ENCODE data around the gene SHISA6. TPM values are rescaled to one million over a fixed set of nuclear protein-coding genes. Genes with fewer than 3 reads are reported as not detected.

Gene SHISA6
- polyA plus RNA-seq, 1 of the 3 experiments (the other 2 are of a cell fraction) = not detected

GRCh38 chr17:11205659-11206058, 35.4 kb upstream of the SHISA6 start:
- no peak overlapping the region for H3K9ac ChIP-seq
- no peaks in the 10 kb centered on the region for H3K9me2 ChIP-seq
- no peaks in the 10 kb centered on the region for H3K79me2 ChIP-seq (ENCODE audit: insufficient read depth)
- 33% methylated on average over 6 of the region's 6 CpGs for WGBS (ENCODE audit: low lambda C conversion rate)
- POLR2A ChIA-PET = no interaction called here
- no peak overlapping the region for H2AFZ ChIP-seq (ENCODE audit: low read depth)
- H3K27me3 ChIP-seq (ENCODE audit: insufficient read depth) = no peaks in the 10 kb centered on the region
- H3K4me3 ChIP-seq (ENCODE audit: low read depth in 2 of 2, low read length in 1 of 2) = no peak overlapping the region
- no peaks in the 10 kb centered on the region for H3K4me1 ChIP-seq (ENCODE audit: control insufficient read depth in 1 of 2, insufficient read depth in 2 of 2, low read depth in 1 of 2, low read length in 1 of 2)
- H3K9me3 ChIP-seq = no peaks in the 10 kb centered on the region
- no peak for DNase-seq
- no peaks in the 10 kb centered on the region for H3K36me3 ChIP-seq (replicated peaks in 1 of 2; ENCODE audit: control insufficient read depth in 1 of 2, insufficient read depth in 2 of 2, low read length in 1 of 2)
- no peak overlapping the region for H3K27ac ChIP-seq (ENCODE audit: low read depth in 2 of 2, low read length in 1 of 2)
- CTCF ChIA-PET = interaction anchor here (0.9 kb wide), 1 partner anchor 330 kb away, joined by 3 read pairs; no protein-coding TSS in a partner anchor
- H4K20me1 ChIP-seq (ENCODE audit: insufficient read depth) = no peaks in the 10 kb centered on the region
- H3F3A ChIP-seq (replicated peaks; ENCODE audit: insufficient read depth) = no peaks in the 10 kb centered on the region
- no peak for TF ChIP-seq CHD2 (IDR thresholded peaks at IDR 0.05; ENCODE audit: low read length, partially characterized antibody)
- TF ChIP-seq RXRA (IDR thresholded peaks at IDR 0.05; ENCODE audit: borderline replicate concordance, low read depth) = no peak
- no peak for TF ChIP-seq USF1 (IDR thresholded peaks at IDR 0.05; ENCODE audit: borderline replicate concordance, low read depth)
- H3K4me2 ChIP-seq = no peak overlapping the region

- TF ChIP-seq JUND (IDR thresholded peaks at IDR 0.05) = no peak
- CTCF ChIA-PET = no interaction called here
- Histone ChIP-seq H2AFZ (ENCODE audit: low read depth) (no peak overlapping the region), H3K9ac (no peak overlapping the region), H3K4me2 (no peak overlapping the region), H3K36me3 (replicated peaks in 1 of 2; ENCODE audit: control insufficient read depth in 1 of 2, insufficient read depth in 2 of 2, low read length in 1 of 2) (no peaks in the 10 kb centered on the region), H3K27ac (ENCODE audit: low read depth in 2 of 2, low read length in 1 of 2) (no peak overlapping the region), H3K27me3 (ENCODE audit: insufficient read depth) (no peaks in the 10 kb centered on the region), H3K4me3 (ENCODE audit: low read depth in 2 of 2, low read length in 1 of 2) (no peak overlapping the region), H3K9me2 (no peaks in the 10 kb centered on the region), H4K20me1 (ENCODE audit: insufficient read depth) (no peaks in the 10 kb centered on the region), H3F3A (replicated peaks; ENCODE audit: insufficient read depth) (no peaks in the 10 kb centered on the region), H3K9me3 (no peaks in the 10 kb centered on the region), H3K4me1 (ENCODE audit: control insufficient read depth in 1 of 2, insufficient read depth in 2 of 2, low read depth in 1 of 2, low read length in 1 of 2) (no peaks in the 10 kb centered on the region), H3K79me2 (ENCODE audit: insufficient read depth) (no peaks in the 10 kb centered on the region)
- DNase-seq = no peak
- POLR2A ChIA-PET = no interaction called here
- WGBS (ENCODE audit: low lambda C conversion rate) = 3% methylated on average over 2 of the region's 2 CpGs
These were observed 31.1 kb upstream of the SHISA6 start for GRCh38 chr17:11209906-11210305.

- no peak overlapping the region for H3K4me3 ChIP-seq (ENCODE audit: low read depth in 2 of 2, low read length in 1 of 2)
- POLR2A ChIA-PET = no interaction called here
- DNase-seq = no peak
- H3K4me1 ChIP-seq (ENCODE audit: control insufficient read depth in 1 of 2, insufficient read depth in 2 of 2, low read depth in 1 of 2, low read length in 1 of 2) = no peaks in the 10 kb centered on the region
- no peaks in the 10 kb centered on the region for H3K36me3 ChIP-seq (replicated peaks in 1 of 2; ENCODE audit: control insufficient read depth in 1 of 2, insufficient read depth in 2 of 2, low read length in 1 of 2)
- H3K4me2 ChIP-seq = no peak overlapping the region
- no peaks in the 10 kb centered on the region for H3F3A ChIP-seq (replicated peaks; ENCODE audit: insufficient read depth)
- 16% methylated on average over 2 of the region's 2 CpGs for WGBS (ENCODE audit: low lambda C conversion rate)
- no peaks in the 10 kb centered on the region for H3K27me3 ChIP-seq (ENCODE audit: insufficient read depth)
- no peak for TF ChIP-seq CTCF (IDR thresholded peaks at IDR 0.05)
- no peaks in the 10 kb centered on the region; the same call in 1 of the 2 replicates for H3K9me3 ChIP-seq
- H4K20me1 ChIP-seq (ENCODE audit: insufficient read depth) = no peaks in the 10 kb centered on the region
- CTCF ChIA-PET = no interaction called here
- H2AFZ ChIP-seq (ENCODE audit: low read depth) = no peak overlapping the region
- no peaks in the 10 kb centered on the region for H3K9me2 ChIP-seq
- no peaks in the 10 kb centered on the region for H3K79me2 ChIP-seq (ENCODE audit: insufficient read depth)
- H3K9ac ChIP-seq = no peak overlapping the region
- no peak overlapping the region for H3K27ac ChIP-seq (ENCODE audit: low read depth in 2 of 2, low read length in 1 of 2)
These were observed 28.2 kb upstream of the SHISA6 start for GRCh38 chr17:11212792-11213191.

Data from SK-N-SH (cell line).